Measurements from ENCODE around the gene FLNB.

DNA sequence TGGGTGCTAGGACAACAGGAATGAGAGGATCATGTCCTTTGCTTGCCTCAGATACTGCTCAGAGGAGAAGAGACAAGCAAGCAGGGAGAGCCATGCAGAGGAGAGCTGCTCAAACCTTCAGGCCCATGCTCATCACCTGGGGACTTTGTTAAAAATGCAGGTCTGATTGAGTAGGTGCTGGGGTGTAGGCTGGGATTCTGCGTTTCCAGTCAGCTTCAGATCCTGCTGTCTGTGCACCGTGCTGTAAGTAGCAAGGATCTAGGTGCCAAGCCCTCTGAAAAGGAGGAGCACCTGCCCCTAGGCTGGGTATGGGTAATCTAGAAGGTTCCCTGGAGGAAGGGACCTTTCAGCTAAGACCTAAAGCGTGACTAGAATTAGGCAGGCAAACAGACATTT is 7.3 kb downstream of the FLNB start:
- TF ChIP-seq, protein P1, sequence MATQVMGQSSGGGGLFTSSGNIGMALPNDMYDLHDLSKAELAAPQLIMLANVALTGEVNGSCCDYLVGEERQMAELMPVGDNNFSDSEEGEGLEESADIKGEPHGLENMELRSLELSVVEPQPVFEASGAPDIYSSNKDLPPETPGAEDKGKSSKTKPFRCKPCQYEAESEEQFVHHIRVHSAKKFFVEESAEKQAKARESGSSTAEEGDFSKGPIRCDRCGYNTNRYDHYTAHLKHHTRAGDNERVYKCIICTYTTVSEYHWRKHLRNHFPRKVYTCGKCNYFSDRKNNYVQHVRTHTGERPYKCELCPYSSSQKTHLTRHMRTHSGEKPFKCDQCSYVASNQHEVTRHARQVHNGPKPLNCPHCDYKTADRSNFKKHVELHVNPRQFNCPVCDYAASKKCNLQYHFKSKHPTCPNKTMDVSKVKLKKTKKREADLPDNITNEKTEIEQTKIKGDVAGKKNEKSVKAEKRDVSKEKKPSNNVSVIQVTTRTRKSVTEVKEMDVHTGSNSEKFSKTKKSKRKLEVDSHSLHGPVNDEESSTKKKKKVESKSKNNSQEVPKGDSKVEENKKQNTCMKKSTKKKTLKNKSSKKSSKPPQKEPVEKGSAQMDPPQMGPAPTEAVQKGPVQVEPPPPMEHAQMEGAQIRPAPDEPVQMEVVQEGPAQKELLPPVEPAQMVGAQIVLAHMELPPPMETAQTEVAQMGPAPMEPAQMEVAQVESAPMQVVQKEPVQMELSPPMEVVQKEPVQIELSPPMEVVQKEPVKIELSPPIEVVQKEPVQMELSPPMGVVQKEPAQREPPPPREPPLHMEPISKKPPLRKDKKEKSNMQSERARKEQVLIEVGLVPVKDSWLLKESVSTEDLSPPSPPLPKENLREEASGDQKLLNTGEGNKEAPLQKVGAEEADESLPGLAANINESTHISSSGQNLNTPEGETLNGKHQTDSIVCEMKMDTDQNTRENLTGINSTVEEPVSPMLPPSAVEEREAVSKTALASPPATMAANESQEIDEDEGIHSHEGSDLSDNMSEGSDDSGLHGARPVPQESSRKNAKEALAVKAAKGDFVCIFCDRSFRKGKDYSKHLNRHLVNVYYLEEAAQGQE (IDR thresholded peaks at IDR 0.05; ENCODE audit: low read depth, low read length), result no peak
- TF ChIP-seq EZH2phosphoT487 (IDR thresholded peaks at IDR 0.05; ENCODE audit: borderline replicate concordance, low read depth) (no peak), FOSL2 (IDR thresholded peaks at IDR 0.05; ENCODE audit: borderline replicate concordance, low read depth) (no peak), RAD21 (IDR thresholded peaks at IDR 0.05; ENCODE audit: low read length) (no peak), RCOR1 (IDR thresholded peaks at IDR 0.05; ENCODE audit: low read length) (no peak), SIN3A (IDR thresholded peaks at IDR 0.05; ENCODE audit: borderline replicate concordance, low read depth, low read length) (no peak)
- TF ChIP-seq, protein P2, sequence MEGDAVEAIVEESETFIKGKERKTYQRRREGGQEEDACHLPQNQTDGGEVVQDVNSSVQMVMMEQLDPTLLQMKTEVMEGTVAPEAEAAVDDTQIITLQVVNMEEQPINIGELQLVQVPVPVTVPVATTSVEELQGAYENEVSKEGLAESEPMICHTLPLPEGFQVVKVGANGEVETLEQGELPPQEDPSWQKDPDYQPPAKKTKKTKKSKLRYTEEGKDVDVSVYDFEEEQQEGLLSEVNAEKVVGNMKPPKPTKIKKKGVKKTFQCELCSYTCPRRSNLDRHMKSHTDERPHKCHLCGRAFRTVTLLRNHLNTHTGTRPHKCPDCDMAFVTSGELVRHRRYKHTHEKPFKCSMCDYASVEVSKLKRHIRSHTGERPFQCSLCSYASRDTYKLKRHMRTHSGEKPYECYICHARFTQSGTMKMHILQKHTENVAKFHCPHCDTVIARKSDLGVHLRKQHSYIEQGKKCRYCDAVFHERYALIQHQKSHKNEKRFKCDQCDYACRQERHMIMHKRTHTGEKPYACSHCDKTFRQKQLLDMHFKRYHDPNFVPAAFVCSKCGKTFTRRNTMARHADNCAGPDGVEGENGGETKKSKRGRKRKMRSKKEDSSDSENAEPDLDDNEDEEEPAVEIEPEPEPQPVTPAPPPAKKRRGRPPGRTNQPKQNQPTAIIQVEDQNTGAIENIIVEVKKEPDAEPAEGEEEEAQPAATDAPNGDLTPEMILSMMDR (IDR thresholded peaks at IDR 0.05), result no peak
- TF ChIP-seq, protein P3, sequence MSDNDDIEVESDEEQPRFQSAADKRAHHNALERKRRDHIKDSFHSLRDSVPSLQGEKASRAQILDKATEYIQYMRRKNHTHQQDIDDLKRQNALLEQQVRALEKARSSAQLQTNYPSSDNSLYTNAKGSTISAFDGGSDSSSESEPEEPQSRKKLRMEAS (IDR thresholded peaks at IDR 0.05; ENCODE audit: low read depth), result no peak

All from SK-N-SH (cell line).